GM12878 (cell line): ENCODE measurements around the gene KLF7.

Experiments used
- ATF3 ChIP-seq: IDR thresholded peaks from 2 replicates; pipeline ENCODE4 v1.6.1; 2011; ENCODE audit warnings: low read depth, mild to moderate bottlenecking, low read length, moderate library complexity, borderline replicate concordance; ENCODE audit errors: extremely low read depth
- CHD2 ChIP-seq: IDR thresholded peaks from 2 replicates; pipeline ENCODE4 v1.6.1; 2011; ENCODE audit warnings: low read depth, low read length, improper control_type of control experiment, borderline replicate concordance
- GABPA ChIP-seq: IDR thresholded peaks from 2 replicates; pipeline ENCODE4 v1.6.1; 2014; ENCODE audit warnings: antibody characterized with exemption, low read depth, mild to moderate bottlenecking, inconsistent platforms
- IKZF1 ChIP-seq: fragments of 450-650 bp; conservative IDR thresholded peaks from 2 replicates; pipeline ENCODE4 v1.6.1; 2017; ENCODE audit warnings: antibody characterized with exemption, mild to moderate bottlenecking
- SMAD5 ChIP-seq: IDR thresholded peaks from 2 replicates; pipeline ENCODE4 v1.6.1; 2016; ENCODE audit warnings: antibody characterized with exemption, low read depth
- TAF1 ChIP-seq: IDR thresholded peaks from 2 replicates; pipeline ENCODE4 v1.6.1; 2011; ENCODE audit warnings: mild to moderate bottlenecking, low read depth, low read length, borderline replicate concordance
- ZNF274 ChIP-seq: IDR thresholded peaks from one replicate; pipeline ENCODE4 v1.8.0; 2011; ENCODE audit not compliant: insufficient read length, insufficient read depth
- TF ChIP-seq, protein P1 (sequence below): IDR thresholded peaks from 2 replicates; pipeline ENCODE4 v1.6.1; 2012; ENCODE audit warnings: mild to moderate bottlenecking, low read depth, low read length
- TF ChIP-seq, protein P2 (sequence below), 3 experiments: IDR thresholded peaks in 2 of 3; conservative IDR thresholded peaks in 1 of 3; 2 replicates each; pipeline ENCODE4 v1.5.1; 2011; ENCODE audit warnings: low read depth in 3 of 3, low read length in 3 of 3, mild to moderate bottlenecking in 3 of 3, control low read depth in 2 of 3, moderate library complexity in 2 of 3, inconsistent platforms in 1 of 3, mixed read lengths in 1 of 3; ENCODE audit not compliant: control insufficient read depth in 2 of 3, insufficient read depth in 1 of 3; ENCODE audit errors: extremely low read depth in 1 of 3

DNA sequence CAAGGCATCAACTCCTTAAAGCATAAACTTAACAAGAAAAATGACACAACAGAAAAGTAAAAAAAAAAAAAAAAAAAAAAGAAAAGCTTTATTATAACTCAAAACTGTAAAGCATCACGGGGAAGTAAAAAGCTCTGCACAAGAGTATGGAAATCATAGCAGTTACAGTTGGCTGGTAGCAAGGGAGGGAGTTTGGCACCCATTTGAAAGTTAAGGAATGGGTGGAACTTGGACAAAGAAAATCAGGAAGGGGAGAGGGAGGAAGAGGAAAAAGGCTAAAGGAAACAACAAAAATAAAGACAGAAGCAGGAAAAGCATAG is 8.6 kb downstream of the KLF7 start:
- no peak for TF ChIP-seq GABPA
- no peak for TF ChIP-seq SMAD5
- TF ChIP-seq TAF1: no peak
- no peak for TF ChIP-seq CHD2
- TF ChIP-seq, protein P1, sequence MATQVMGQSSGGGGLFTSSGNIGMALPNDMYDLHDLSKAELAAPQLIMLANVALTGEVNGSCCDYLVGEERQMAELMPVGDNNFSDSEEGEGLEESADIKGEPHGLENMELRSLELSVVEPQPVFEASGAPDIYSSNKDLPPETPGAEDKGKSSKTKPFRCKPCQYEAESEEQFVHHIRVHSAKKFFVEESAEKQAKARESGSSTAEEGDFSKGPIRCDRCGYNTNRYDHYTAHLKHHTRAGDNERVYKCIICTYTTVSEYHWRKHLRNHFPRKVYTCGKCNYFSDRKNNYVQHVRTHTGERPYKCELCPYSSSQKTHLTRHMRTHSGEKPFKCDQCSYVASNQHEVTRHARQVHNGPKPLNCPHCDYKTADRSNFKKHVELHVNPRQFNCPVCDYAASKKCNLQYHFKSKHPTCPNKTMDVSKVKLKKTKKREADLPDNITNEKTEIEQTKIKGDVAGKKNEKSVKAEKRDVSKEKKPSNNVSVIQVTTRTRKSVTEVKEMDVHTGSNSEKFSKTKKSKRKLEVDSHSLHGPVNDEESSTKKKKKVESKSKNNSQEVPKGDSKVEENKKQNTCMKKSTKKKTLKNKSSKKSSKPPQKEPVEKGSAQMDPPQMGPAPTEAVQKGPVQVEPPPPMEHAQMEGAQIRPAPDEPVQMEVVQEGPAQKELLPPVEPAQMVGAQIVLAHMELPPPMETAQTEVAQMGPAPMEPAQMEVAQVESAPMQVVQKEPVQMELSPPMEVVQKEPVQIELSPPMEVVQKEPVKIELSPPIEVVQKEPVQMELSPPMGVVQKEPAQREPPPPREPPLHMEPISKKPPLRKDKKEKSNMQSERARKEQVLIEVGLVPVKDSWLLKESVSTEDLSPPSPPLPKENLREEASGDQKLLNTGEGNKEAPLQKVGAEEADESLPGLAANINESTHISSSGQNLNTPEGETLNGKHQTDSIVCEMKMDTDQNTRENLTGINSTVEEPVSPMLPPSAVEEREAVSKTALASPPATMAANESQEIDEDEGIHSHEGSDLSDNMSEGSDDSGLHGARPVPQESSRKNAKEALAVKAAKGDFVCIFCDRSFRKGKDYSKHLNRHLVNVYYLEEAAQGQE: no peak
- no peak for TF ChIP-seq IKZF1
- TF ChIP-seq, protein P2, sequence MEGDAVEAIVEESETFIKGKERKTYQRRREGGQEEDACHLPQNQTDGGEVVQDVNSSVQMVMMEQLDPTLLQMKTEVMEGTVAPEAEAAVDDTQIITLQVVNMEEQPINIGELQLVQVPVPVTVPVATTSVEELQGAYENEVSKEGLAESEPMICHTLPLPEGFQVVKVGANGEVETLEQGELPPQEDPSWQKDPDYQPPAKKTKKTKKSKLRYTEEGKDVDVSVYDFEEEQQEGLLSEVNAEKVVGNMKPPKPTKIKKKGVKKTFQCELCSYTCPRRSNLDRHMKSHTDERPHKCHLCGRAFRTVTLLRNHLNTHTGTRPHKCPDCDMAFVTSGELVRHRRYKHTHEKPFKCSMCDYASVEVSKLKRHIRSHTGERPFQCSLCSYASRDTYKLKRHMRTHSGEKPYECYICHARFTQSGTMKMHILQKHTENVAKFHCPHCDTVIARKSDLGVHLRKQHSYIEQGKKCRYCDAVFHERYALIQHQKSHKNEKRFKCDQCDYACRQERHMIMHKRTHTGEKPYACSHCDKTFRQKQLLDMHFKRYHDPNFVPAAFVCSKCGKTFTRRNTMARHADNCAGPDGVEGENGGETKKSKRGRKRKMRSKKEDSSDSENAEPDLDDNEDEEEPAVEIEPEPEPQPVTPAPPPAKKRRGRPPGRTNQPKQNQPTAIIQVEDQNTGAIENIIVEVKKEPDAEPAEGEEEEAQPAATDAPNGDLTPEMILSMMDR (IDR thresholded peaks at IDR 0.05 in 2 of 3, conservative IDR thresholded peaks at IDR 0.05 in 1 of 3; ENCODE audit: control insufficient read depth in 2 of 3, extremely low read depth in 1 of 3, insufficient read depth in 1 of 3, low read depth in 3 of 3, low read length in 3 of 3): no peak
- no peak for TF ChIP-seq ATF3
- TF ChIP-seq ZNF274: no peak
